Measurements from ENCODE around the gene WDTC1.
A peak's percentile ranks its signal among the peaks of the same experiment; 100 is the strongest.

WDTC1 gene

DNA sequence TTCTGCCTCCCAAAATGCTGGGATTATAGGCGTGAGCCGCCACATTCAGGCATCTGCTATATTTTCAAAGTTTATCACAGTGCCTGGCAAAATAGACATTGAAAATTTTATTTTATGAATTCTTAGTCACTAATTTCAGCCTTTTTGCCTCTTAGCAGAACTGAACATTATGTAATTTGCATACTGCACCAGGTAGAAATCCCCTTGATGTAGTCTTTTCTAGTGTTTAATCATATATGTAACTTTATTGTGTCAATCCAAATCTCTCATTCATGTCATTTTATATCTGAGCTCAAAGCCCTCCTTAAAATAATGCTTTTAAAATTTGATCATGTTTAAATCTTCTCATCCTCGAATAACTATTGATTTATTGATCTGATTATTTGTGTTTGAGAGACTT is 19.2 kb downstream of the WDTC1 start:
- no peak for DNase-seq (ENCODE audit: low read depth)
- no peak overlapping the region for H3K4me3 ChIP-seq (ENCODE audit: control insufficient read depth, low read depth, low read length)
- TF ChIP-seq, protein P1, sequence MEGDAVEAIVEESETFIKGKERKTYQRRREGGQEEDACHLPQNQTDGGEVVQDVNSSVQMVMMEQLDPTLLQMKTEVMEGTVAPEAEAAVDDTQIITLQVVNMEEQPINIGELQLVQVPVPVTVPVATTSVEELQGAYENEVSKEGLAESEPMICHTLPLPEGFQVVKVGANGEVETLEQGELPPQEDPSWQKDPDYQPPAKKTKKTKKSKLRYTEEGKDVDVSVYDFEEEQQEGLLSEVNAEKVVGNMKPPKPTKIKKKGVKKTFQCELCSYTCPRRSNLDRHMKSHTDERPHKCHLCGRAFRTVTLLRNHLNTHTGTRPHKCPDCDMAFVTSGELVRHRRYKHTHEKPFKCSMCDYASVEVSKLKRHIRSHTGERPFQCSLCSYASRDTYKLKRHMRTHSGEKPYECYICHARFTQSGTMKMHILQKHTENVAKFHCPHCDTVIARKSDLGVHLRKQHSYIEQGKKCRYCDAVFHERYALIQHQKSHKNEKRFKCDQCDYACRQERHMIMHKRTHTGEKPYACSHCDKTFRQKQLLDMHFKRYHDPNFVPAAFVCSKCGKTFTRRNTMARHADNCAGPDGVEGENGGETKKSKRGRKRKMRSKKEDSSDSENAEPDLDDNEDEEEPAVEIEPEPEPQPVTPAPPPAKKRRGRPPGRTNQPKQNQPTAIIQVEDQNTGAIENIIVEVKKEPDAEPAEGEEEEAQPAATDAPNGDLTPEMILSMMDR (conservative IDR thresholded peaks at IDR 0.05; ENCODE audit: control insufficient read depth, insufficient read depth, low read depth, low read length): no peak

DNA sequence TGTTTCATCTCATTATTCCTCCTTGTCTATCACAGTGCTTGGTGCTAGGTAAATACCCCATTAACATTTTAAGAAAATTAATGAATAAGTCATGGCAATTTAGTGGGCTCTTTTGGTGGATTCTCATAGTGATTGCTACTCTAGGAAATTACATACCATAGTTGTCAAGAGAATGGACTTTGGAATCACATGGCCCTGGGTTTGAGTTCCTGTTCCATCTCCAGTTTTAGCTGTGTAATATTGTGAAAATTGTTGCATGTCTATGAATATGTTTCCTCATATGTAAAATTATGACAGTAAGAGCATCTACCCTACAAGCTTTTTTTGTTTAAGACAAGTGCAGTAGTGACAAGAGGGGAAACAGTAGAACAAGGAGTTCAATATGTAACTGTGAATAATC is 20.7 kb downstream of the WDTC1 start:
- H3K4me3 ChIP-seq (ENCODE audit: control insufficient read depth, low read depth, low read length): no peak overlapping the region
- DNase-seq (ENCODE audit: low read depth): no peak
- TF ChIP-seq, protein P1 (conservative IDR thresholded peaks at IDR 0.05; ENCODE audit: control insufficient read depth, insufficient read depth, low read depth, low read length): no peak

DNA sequence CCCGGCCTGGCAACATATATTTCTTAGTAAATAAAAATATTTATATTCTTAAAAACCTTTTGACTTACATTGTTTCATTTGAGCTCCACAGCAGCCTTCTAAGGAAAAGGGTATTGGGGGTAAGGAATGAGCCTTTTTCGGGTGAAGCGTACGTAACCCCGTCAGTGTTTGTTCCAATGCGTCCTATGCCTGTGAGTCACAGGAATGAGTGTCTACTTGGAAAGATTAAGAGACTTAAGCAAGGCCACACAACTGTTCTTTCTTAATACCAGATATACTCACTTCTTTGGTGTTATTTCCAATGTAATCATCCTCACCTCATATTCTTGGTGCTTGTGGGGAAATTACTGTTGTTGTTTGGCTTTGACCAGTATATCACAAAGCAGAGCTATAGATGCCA is 22.7 kb downstream of the WDTC1 start:
- peak; percentile 46 for DNase-seq (ENCODE audit: low read depth)
- TF ChIP-seq, protein P1 (conservative IDR thresholded peaks at IDR 0.05; ENCODE audit: control insufficient read depth, insufficient read depth, low read depth, low read length): no peak
- H3K4me3 ChIP-seq (ENCODE audit: control insufficient read depth, low read depth, low read length): no peak overlapping the region

DNA sequence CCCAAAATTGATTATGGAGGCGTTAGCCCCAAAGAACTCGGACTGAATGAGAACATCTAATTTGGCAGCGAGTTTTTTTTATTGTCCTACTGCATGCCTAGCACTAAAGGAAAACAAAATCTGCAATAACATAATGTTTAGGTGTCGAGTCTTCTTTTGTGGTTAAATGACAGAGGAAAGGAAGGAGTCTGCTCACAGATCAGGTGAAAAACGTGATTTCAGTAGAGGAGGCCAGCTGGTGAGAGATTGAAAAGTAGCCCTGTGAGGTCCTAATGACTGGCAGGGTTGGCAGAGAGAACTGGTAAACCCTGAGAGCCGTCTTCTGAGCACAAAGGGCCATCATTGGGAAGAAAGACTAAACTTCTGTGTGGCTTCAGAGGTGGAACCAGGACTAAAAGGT is 24.2 kb downstream of the WDTC1 start:
- DNase-seq (ENCODE audit: low read depth): no peak
- H3K4me3 ChIP-seq (ENCODE audit: control insufficient read depth, low read depth, low read length): no peak overlapping the region
- TF ChIP-seq, protein P1 (conservative IDR thresholded peaks at IDR 0.05; ENCODE audit: control insufficient read depth, insufficient read depth, low read depth, low read length): no peak

DNA sequence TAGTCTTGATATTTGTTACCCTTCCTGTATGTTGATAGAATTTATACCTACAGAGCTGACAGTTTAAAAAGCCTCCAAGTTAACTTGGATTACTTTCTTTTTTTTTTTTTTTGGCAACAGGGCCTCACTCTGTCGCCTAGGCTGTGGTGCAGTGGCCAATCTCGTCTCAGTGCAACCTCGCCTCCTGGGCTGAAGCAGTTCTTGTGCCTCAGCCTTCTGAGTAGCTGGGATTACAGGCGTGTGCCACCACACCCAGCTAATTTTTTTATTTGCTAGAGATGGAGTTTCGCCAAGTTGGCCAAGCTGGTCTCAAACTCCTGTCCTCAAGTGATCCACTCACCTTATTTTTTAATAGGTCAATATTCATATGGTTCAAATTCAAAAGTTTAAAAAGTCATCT is 32.7 kb downstream of the WDTC1 start:
- TF ChIP-seq, protein P1 (conservative IDR thresholded peaks at IDR 0.05; ENCODE audit: control insufficient read depth, insufficient read depth, low read depth, low read length): no peak
- no peak overlapping the region for H3K4me3 ChIP-seq (ENCODE audit: control insufficient read depth, low read depth, low read length)
- DNase-seq (ENCODE audit: low read depth): no peak

DNA sequence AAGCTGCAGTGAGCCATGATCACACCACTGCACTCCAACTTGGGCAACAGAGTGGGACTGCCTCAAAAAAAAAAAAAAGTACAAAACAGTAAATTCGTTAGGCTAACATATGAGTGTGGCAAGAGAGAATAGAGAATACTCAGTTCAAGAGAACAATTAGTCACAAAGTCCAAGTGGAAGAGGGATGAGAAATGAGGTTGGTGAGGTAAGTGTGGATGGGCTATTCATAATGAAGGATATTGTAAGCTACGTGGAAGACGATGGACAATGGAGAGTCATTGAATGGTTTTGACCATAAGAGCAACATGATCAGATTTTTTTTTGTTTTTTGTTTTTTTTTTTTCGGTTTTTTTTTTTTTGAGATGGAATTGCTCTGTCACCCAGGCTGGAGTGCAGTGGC is 34.8 kb downstream of the WDTC1 start:
- no peak overlapping the region for H3K4me3 ChIP-seq (ENCODE audit: control insufficient read depth, low read depth, low read length)
- TF ChIP-seq, protein P1 (conservative IDR thresholded peaks at IDR 0.05; ENCODE audit: control insufficient read depth, insufficient read depth, low read depth, low read length): no peak
- no peak for DNase-seq (ENCODE audit: low read depth)

DNA sequence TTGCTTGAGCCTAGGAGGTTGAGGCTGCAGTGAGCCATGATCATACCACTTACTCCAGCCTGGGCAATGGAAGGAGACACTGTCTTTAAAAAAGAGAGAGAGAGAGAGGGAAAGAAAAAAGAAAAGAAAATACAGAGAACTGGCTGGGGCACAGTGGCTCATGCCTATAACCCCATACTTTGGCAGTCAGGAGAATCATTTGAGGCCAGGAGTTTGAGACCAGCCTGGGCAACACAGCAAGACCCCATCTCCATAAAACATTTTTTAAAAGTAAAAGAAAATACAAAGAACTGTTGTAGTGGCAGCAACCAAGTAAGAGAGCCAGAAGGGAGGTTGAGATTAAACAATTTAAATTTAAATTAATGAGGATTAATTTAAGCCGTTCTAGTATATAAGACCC is 39.8 kb downstream of the WDTC1 start:
- TF ChIP-seq, protein P1 (conservative IDR thresholded peaks at IDR 0.05; ENCODE audit: control insufficient read depth, insufficient read depth, low read depth, low read length): no peak
- H3K4me3 ChIP-seq (ENCODE audit: control insufficient read depth, low read depth, low read length): no peak overlapping the region
- DNase-seq (ENCODE audit: low read depth): no peak

Measured in fibroblast of mammary gland (primary cell).